Kidney (tissue), 14 donors: ENCODE measurements around the gene RPP25. TPM values are rescaled to one million over a fixed set of nuclear protein-coding genes. Genes with fewer than 3 reads are reported as not detected.
"Not testable (repeated sequence)": the region's sequence is repeated elsewhere in the genome, so short reads cannot be mapped to it uniquely, and the experiment has no call there.

Source experiments
- DNase-seq, 5 donors: peaks; one replicate each; pipeline ENCODE4 v3.0.0-alpha.2; 2013 to 2020
- FAIRE-seq: peaks from 2 replicates; lab custom pipeline; 2012; peaks lifted over from hg19 to GRCh38; lab: Jason Lieb, UNC
- H3K27ac ChIP-seq, 2 donors: one replicate each; pipeline ENCODE4 v1.7.0; 2013; ENCODE audit warnings: low read depth in 2 of 2, low read length in 2 of 2, inconsistent platforms in 1 of 2
- H3K27me3 ChIP-seq: one replicate; pipeline ENCODE4 v1.7.1; 2013; ENCODE audit warnings: low read length, inconsistent platforms; ENCODE audit not compliant: control insufficient read depth, insufficient read depth
- H3K36me3 ChIP-seq, 3 donors: one replicate each; pipeline versions ENCODE4 v1.7.0 to v1.7.1; 2013; ENCODE audit warnings: low read length in 3 of 3, control low read depth in 1 of 3, inconsistent platforms in 1 of 3; ENCODE audit not compliant: insufficient read depth in 3 of 3, control insufficient read depth in 2 of 3
- H3K4me1 ChIP-seq, 3 donors: one replicate each; pipeline versions ENCODE4 v1.7.0 to v1.7.1; 2013; ENCODE audit warnings: low read length in 3 of 3, inconsistent platforms in 1 of 3, low read depth in 1 of 3; ENCODE audit not compliant: control insufficient read depth in 2 of 3, insufficient read depth in 2 of 3
- H3K4me3 ChIP-seq, 3 donors: one replicate each; pipeline versions ENCODE4 v1.7.0 to v1.8.1; 2013; ENCODE audit warnings: low read length in 3 of 3, control low read depth in 1 of 3, inconsistent platforms in 1 of 3
- H3K9ac ChIP-seq, 3 donors: one replicate each; pipeline versions ENCODE4 v1.7.0 to v1.7.1; 2013; ENCODE audit warnings: low read length in 3 of 3, control low read depth in 1 of 3, inconsistent platforms in 1 of 3
- H3K9me3 ChIP-seq, 3 donors: one replicate each; pipeline versions ENCODE4 v1.7.0 to v1.7.1; 2013; ENCODE audit warnings: low read length in 3 of 3, control low read depth in 1 of 3, inconsistent platforms in 1 of 3; ENCODE audit not compliant: control insufficient read depth in 2 of 3, insufficient read depth in 1 of 3
- CTCF ChIP-seq: IDR thresholded peaks from 3 replicates; pipeline ENCODE4 v1.5.1; 2012; ENCODE audit warnings: mild to moderate bottlenecking, moderate library complexity, borderline replicate concordance; ENCODE audit not compliant: insufficient read depth; ENCODE audit errors: extremely low read depth
- intact Hi-C: fragments of 100-400 bp; cut with DNase I; formaldehyde crosslinking; loops from one replicate; pipeline ENCODE4 v1.11.1; 2022
- polyA plus RNA-seq: library from polyadenylated mRNA; stranded (reverse); fragments of 350-450 nt; fragmentation: Illumina TruSeq; extraction: RNeasy Lipid Tissue Mini Kit (QIAGEN cat#74804); gene quantifications from one replicate; pipeline ENCODE4 v1.2.3, GENCODE V29; 2014; ENCODE audit warnings: low read depth, low replicate concordance; ENCODE audit not compliant: insufficient read depth
- total RNA-seq: library from RNA; stranded (reverse); fragmentation: NEBNext Ultra II Directional; extraction: Animal tissue kit (Norgen Biotek cat#: 25700); gene quantifications from one replicate; pipeline ENCODE4 v1.2.1, GENCODE V29; 2021
- donor health status: control.
- donor health status: control.
- donor health status: control.
- donor health status: control.
- donor health status: control.
- donor health status: DM: yes; HTN: yes; CAD: no.
- donor health status: Normal renal cell carcinoma (clear cell type).

The RPP25 gene
- total and polyA plus RNA-seq, 2 donors from 2014 or later, result 7.2 to 7.3 TPM

GRCh38 chr15:74924525-74924924, 32.0 kb downstream of the RPP25 start:
- FAIRE-seq, result no peak
- no peak for TF ChIP-seq CTCF
- no peak overlapping the region for H3K27ac ChIP-seq
- DNase-seq, result no peak
- H3K27me3 ChIP-seq, result no peaks in the 10 kb centered on the region
- intact Hi-C loops, result no loop called here
- no peaks in the 10 kb centered on the region for H3K4me1 ChIP-seq
- H3K9me3 ChIP-seq, result no peaks in the 10 kb centered on the region
- H3K4me3 ChIP-seq, result no peak overlapping the region
- H3K36me3 ChIP-seq, result peaks cover 6 to 35% (median 20%) of the 10 kb centered on the region in 3 donors
- no peak overlapping the region for H3K9ac ChIP-seq

- Histone ChIP-seq H3K9me3 (no peaks in the 10 kb centered on the region), H3K9ac (no peak overlapping the region), H3K4me3 (no peak overlapping the region), H3K36me3 (peaks cover 0 to 33% (median 20%) of the 10 kb centered on the region in 3 donors), H3K27me3 (no peaks in the 10 kb centered on the region), H3K4me1 (no peaks in the 10 kb centered on the region), H3K27ac (no peak overlapping the region)
- FAIRE-seq (no peak), DNase-seq (no peak)
- no peak for TF ChIP-seq CTCF
- intact Hi-C loops, result no loop called here
Measured at GRCh38 chr15:74920456-74920855, 36.1 kb downstream of the RPP25 start.

GRCh38 chr15:74917676-74918075, 38.9 kb downstream of the RPP25 start:
- Histone ChIP-seq H3K36me3 (peaks cover 0 to 31% (median 25%) of the 10 kb centered on the region in 3 donors), H3K27ac (no peak overlapping the region), H3K4me1 (no peaks in the 10 kb centered on the region), H3K4me3 (no peak overlapping the region), H3K9me3 (no peaks in the 10 kb centered on the region), H3K9ac (no peak overlapping the region), H3K27me3 (no peaks in the 10 kb centered on the region)
- DNase-seq (no peak), FAIRE-seq (no peak)
- intact Hi-C loops, result no loop called here
- TF ChIP-seq CTCF, result no peak

DNA sequence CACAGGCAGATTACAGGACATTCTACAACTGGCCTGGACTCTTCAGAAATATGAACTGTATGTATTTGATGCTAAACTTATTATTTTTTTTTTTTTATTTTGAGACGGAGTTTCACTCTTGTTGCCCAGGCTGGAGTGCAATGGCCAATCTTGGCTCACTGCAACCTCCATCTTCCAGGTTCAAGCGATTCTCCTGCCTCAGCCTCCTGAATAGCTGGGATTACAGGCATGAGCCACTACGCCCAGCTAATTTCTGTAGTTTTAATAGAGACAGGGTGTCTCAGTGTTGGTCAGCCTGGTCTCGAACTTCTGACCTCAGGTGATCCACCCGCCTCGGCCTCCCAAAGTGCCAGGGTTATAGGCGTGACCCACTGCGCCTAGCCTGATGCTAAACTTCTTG, 42.8 kb downstream of the RPP25 start:
- H3K9ac ChIP-seq, H3K27ac ChIP-seq, FAIRE-seq, H3K9me3 ChIP-seq, H3K4me1 ChIP-seq, H3K27me3 ChIP-seq, intact Hi-C loops, DNase-seq, H3K4me3 ChIP-seq: not testable (repeated sequence)
- peaks cover 0 to 15% (median 10%) of the 10 kb centered on the region in 3 donors for H3K36me3 ChIP-seq
